Right lobe of liver (tissue), 6 donors: ENCODE measurements around the gene DAAM1. TPM values are rescaled to one million over a fixed set of nuclear protein-coding genes. Genes with fewer than 3 reads are reported as not detected.

Experiments used
- ATAC-seq, 4 donors: fragments of 200-7000 bp; cut with Tn5 transposase; one replicate each; pipeline ENCODE4 v1.9.1; 2020; ENCODE audit warnings: mild to moderate bottlenecking in 4 of 4, moderate library complexity in 4 of 4
- DNase-seq, 3 donors: peaks; one replicate each; pipeline ENCODE4 v3.0.0-alpha.2; 2020
- H3K27ac ChIP-seq, 3 donors: fragments of 200-600 bp; one replicate each; pipeline ENCODE4 v1.8.0; 2022
- H3K27me3 ChIP-seq, 2 donors: fragments of 200-600 bp; one replicate each; pipeline ENCODE4 v1.8.0; 2022
- H3K36me3 ChIP-seq, 4 donors: fragments of 200-600 bp; sonication (generic) in 1 of 4; one replicate each; pipeline versions ENCODE4 v1.5.1 to v1.8.0; 2017 to 2022; ENCODE audit warnings: control low read depth in 1 of 4
- H3K4me1 ChIP-seq, 4 donors: fragments of 200-600 bp; sonication (generic) in 1 of 4; one replicate each; pipeline versions ENCODE4 v1.5.1 to v1.8.0; 2017 to 2022; ENCODE audit warnings: control low read depth in 1 of 4
- H3K4me3 ChIP-seq, 3 donors: fragments of 200-600 bp; one replicate each; pipeline ENCODE4 v1.8.0; 2022
- H3K9me3 ChIP-seq, 4 donors: fragments of 200-600 bp; sonication (generic) in 1 of 4; one replicate each; pipeline versions ENCODE4 v1.5.1 to v1.8.0; 2017 to 2022; ENCODE audit warnings: control low read depth in 1 of 4
- POLR2A ChIP-seq: fragments of 450-650 bp; IDR thresholded peaks from one replicate; pipeline ENCODE4 v1.6.1; 2017; ENCODE audit warnings: antibody characterized with exemption, mild to moderate bottlenecking
- WGBS: methylation state at CpG from one replicate; pipeline ENCODE4 v1.1.6; 2018; ENCODE audit warnings: low coverage, low lambda C conversion rate; ENCODE audit not compliant: insufficient coverage; ENCODE audit errors: missing lambda C conversion rate; 5-methylcytosine and 5-hydroxymethylcytosine counted together
- intact Hi-C, 2 donors: fragments of 100-400 bp; cut with DNase I; formaldehyde crosslinking; loops; one replicate each; pipeline versions ENCODE4 v1.11.2 to v1.14.1; 2022
- total RNA-seq, 6 experiments: library from RNA; depleted of rRNA in 2 of 6; stranded (reverse); fragments of >200 nt in 2 of 6; fragmentation: NEBNext Ultra II Directional in 3 of 6; extraction: Animal tissue kit (Norgen Biotek cat#: 25700) in 3 of 6; gene quantifications; one replicate each; pipeline versions ENCODE4 v1.1.0 to v1.2.4, GENCODE V29; 2016 to 2023
- TF ChIP-seq, protein P1 (sequence below), 4 donors: fragments of 200-600 bp in 3 of 4; fragments of 450-650 bp in 1 of 4; IDR thresholded peaks; one replicate each; pipeline versions ENCODE4 v1.5.1 to v1.8.0; 2016 to 2022; ENCODE audit warnings: antibody characterized with exemption in 4 of 4, mild to moderate bottlenecking in 2 of 4
- donor health status: DM: no; HTN: yes; CAD: no.
- donor health status: DM: no; HTN: no; CAD: no.
- donor health status: DM: no; HTN: no; CAD: no.
- donor health status: DM: no; HTN: yes; CAD: no.
- donor health status: DM: no; HTN: yes; CAD: no.

Gene DAAM1
- total RNA-seq, 6 experiments from 2014 or later, result 17.2 to 43.6 (median 25.3) TPM

- intact Hi-C loops, result no loop called here
- Histone ChIP-seq H3K4me3 (no peak overlapping the region), H3K9me3 (no peaks in the 10 kb centered on the region), H3K4me1 (peaks cover 0 to 46% (median 16%) of the 10 kb centered on the region in 4 donors), H3K36me3 (no peaks in the 10 kb centered on the region), H3K27ac (peak overlapping the region in 1 of 3 donors; percentile 25), H3K27me3 (no peaks in the 10 kb centered on the region)
- peak in 1 of 3 donors; percentile 51 for DNase-seq
- WGBS, result 51% methylated on average over 7 of the region's 7 CpGs
- TF ChIP-seq POLR2A, result no peak
- TF ChIP-seq, protein P1, sequence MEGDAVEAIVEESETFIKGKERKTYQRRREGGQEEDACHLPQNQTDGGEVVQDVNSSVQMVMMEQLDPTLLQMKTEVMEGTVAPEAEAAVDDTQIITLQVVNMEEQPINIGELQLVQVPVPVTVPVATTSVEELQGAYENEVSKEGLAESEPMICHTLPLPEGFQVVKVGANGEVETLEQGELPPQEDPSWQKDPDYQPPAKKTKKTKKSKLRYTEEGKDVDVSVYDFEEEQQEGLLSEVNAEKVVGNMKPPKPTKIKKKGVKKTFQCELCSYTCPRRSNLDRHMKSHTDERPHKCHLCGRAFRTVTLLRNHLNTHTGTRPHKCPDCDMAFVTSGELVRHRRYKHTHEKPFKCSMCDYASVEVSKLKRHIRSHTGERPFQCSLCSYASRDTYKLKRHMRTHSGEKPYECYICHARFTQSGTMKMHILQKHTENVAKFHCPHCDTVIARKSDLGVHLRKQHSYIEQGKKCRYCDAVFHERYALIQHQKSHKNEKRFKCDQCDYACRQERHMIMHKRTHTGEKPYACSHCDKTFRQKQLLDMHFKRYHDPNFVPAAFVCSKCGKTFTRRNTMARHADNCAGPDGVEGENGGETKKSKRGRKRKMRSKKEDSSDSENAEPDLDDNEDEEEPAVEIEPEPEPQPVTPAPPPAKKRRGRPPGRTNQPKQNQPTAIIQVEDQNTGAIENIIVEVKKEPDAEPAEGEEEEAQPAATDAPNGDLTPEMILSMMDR (IDR thresholded peaks at IDR 0.05), result no peak
- ATAC-seq, result peak; percentile 19 to 40 (median 32)
Observed at GRCh38 chr14:59309291-59309900, 120.9 kb downstream of the DAAM1 start.

DNA sequence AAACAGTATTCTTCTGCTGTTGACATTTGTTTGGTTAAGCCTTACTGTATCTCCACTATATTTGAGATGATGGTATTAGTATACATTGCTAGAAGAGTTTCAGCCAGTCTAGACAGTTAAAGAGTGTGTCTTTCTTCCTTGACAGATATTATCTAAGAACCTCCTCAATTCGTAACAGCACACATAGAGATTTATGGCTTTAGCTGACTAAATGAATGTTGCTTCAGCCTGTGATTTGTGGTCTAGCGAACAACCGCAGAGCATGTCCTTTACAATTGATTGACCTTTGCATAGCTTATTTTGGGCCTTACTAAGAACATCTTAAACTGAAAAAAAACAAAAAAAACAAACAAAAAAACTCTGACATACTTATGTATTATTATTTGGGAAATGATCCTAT is 122.2 kb downstream of the DAAM1 start:
- Histone ChIP-seq H3K4me3 (no peak overlapping the region), H3K4me1 (peaks cover 2 to 57% (median 23%) of the 10 kb centered on the region in 4 donors), H3K27ac (no peak overlapping the region), H3K36me3 (no peaks in the 10 kb centered on the region), H3K27me3 (no peaks in the 10 kb centered on the region), H3K9me3 (no peaks in the 10 kb centered on the region)
- DNase-seq, result no peak
- intact Hi-C loops, result no loop called here
- WGBS, result 65% methylated on average over 3 of the region's 3 CpGs
- TF ChIP-seq POLR2A, result no peak
- TF ChIP-seq, protein P1 (IDR thresholded peaks at IDR 0.05), result no peak
- ATAC-seq, result no peak

GRCh38 chr14:59311723-59312122 is 123.3 kb downstream of the DAAM1 start:
- peak overlapping the region in 1 of 3 donors; percentile 82 for H3K27ac ChIP-seq
- intact Hi-C loops, result no loop called here
- TF ChIP-seq, protein P1 (IDR thresholded peaks at IDR 0.05), result no peak
- TF ChIP-seq POLR2A, result no peak
- no peak for ATAC-seq
- no peak overlapping the region for H3K4me3 ChIP-seq
- 78% methylated on average over 3 of the region's 3 CpGs for WGBS
- peaks cover 2 to 62% (median 26%) of the 10 kb centered on the region in 4 donors for H3K4me1 ChIP-seq
- no peaks in the 10 kb centered on the region for H3K27me3 ChIP-seq
- DNase-seq, result no peak
- H3K9me3 ChIP-seq, result no peaks in the 10 kb centered on the region
- H3K36me3 ChIP-seq, result no peaks in the 10 kb centered on the region

- DNase-seq (no peak), ATAC-seq (peak; percentile 12 to 67 (median 31))
- H3K9me3 ChIP-seq, result no peaks in the 10 kb centered on the region
- TF ChIP-seq, protein P1 (IDR thresholded peaks at IDR 0.05), result no peak
- TF ChIP-seq POLR2A, result no peak
- peak overlapping the region; percentile 30 to 82 (median 53) for H3K27ac ChIP-seq
- H3K4me3 ChIP-seq, result no peak overlapping the region
- H3K27me3 ChIP-seq, result no peaks in the 10 kb centered on the region
- intact Hi-C loops, result no loop called here
- H3K4me1 ChIP-seq, result peaks cover 2 to 76% (median 30%) of the 10 kb centered on the region in 4 donors
- WGBS, result 15% methylated on average over 3 of the region's 3 CpGs
- no peaks in the 10 kb centered on the region for H3K36me3 ChIP-seq
Observed at GRCh38 chr14:59313144-59313651, 124.7 kb downstream of the DAAM1 start.
